Prostate gland (tissue), 2 donors: ENCODE measurements around the gene OR3A1.
"Not testable (repeated sequence)": the region's sequence is repeated elsewhere in the genome, so short reads cannot be mapped to it uniquely, and the experiment has no call there.

Source experiments
- CTCF ChIP-seq, 4 experiments: fragments of 200-600 bp in 2 of 4; fragments of 450-650 bp in 2 of 4; sonication (generic) in 2 of 4; IDR thresholded peaks; 1 replicate in 3 of 4; 2 replicates in 1 of 4; pipeline ENCODE4 v1.5.1; 2016 to 2019; ENCODE audit warnings: antibody characterized with exemption in 4 of 4, mild to moderate bottlenecking in 2 of 4, moderate library complexity in 2 of 4
- POLR2A ChIP-seq: fragments of 450-650 bp; IDR thresholded peaks from one replicate; pipeline ENCODE4 v1.6.1; 2016; ENCODE audit warnings: antibody characterized with exemption, mild to moderate bottlenecking
- POLR2AphosphoS5 ChIP-seq: sonication (generic); formaldehyde crosslinking; IDR thresholded peaks from one replicate; pipeline ENCODE4 v1.6.1; 2017; ENCODE audit warnings: antibody characterized with exemption

DNA sequence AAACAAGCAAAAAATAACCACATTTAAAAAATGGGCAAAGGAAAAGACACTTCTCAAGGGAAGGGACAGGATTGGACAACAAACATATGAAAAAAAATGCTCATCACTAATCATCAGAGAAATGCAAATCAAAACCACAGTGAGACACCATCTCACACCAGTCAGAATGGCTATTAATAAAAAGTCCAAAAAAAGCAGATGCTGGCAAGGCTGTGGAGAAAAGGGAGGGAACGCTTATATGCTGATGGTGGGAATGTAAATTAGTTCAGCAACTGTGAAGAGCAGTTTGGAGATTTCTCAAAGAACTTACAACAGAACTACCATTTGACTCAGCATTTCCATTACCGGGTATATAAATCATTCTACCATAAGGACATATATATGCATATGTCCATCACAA lies 49.1 kb downstream of the OR3A1 start:
- not testable (repeated sequence) for TF ChIP-seq CTCF (IDR thresholded peaks at IDR 0.05); POLR2A; POLR2AphosphoS5
